Progenitor cell of endocrine pancreas (in vitro differentiated cells): Measurements from ENCODE around the gene KAZN. TPM values are rescaled to one million over a fixed set of nuclear protein-coding genes. Genes with fewer than 3 reads are reported as not detected.

Experiments
- DNase-seq: peaks from one replicate; pipeline ENCODE4 v3.0.0; 2021; ENCODE audit warnings: low spot score; ENCODE audit not compliant: unreplicated experiment
- H3K27ac Mint-ChIP-seq: 2 replicates; pipeline ENCODE4 v1.8.0; 2021; ENCODE audit warnings: mild to moderate bottlenecking, moderate library complexity, mixed read lengths
- H3K27me3 Mint-ChIP-seq: 2 replicates; pipeline ENCODE4 v1.8.0; 2021; ENCODE audit warnings: mixed read lengths
- H3K36me3 Mint-ChIP-seq: 2 replicates; pipeline ENCODE4 v1.8.0; 2022; ENCODE audit warnings: mixed read lengths; ENCODE audit not compliant: insufficient read depth
- H3K4me1 Mint-ChIP-seq: 2 replicates; pipeline ENCODE4 v1.8.0; 2021; ENCODE audit warnings: low read depth, mixed read lengths
- H3K4me3 Mint-ChIP-seq: 2 replicates; pipeline ENCODE4 v1.8.0; 2021; ENCODE audit warnings: low read depth, mild to moderate bottlenecking, moderate library complexity, mixed read lengths
- H3K9me3 Mint-ChIP-seq: 2 replicates; pipeline ENCODE4 v1.8.0; 2021; ENCODE audit warnings: low read depth, mixed read lengths
- total RNA-seq: library from RNA; stranded (reverse); gene quantifications from 2 replicates; pipeline ENCODE4 v1.2.1, GENCODE V29; 2021
- TF ChIP-seq, protein P1 (sequence below): fragments of 200-600 bp; sonication (generic); IDR thresholded peaks from one replicate; pipeline ENCODE4 v1.5.0; 2021; ENCODE audit warnings: antibody characterized with exemption, mild to moderate bottlenecking; ENCODE audit not compliant: unreplicated experiment

The KAZN gene
- total RNA-seq, 1 donor from 2014 or later: 12.9 TPM

DNA sequence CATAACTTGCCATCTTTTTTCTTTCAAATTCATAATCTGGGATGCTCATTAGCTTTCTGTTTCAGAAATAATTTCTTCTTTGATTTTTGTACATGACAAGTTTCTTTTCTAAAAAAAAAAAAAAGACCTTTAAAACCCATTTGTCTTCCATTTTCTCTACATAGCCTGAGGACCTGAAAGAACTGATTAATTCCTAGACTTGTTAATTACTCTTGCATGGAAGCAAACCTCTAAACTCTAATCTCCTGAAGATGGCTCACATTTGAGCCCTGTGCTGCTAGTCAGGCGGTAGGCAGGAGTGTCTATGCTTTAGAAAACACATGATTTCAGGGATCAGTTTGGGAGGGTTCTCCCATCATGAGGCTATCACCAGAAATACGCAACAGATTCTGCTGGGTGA lies 152.0 kb downstream of the KAZN start:
- Mint-ChIP-seq H3K9me3 (peaks cover 2% of the 10 kb centered on the region), H3K27me3 (no peaks in the 10 kb centered on the region), H3K36me3 (peaks cover 2% of the 10 kb centered on the region), H3K4me3 (no peak overlapping the region), H3K27ac (no peak overlapping the region), H3K4me1 (no peaks in the 10 kb centered on the region)
- TF ChIP-seq, protein P1, sequence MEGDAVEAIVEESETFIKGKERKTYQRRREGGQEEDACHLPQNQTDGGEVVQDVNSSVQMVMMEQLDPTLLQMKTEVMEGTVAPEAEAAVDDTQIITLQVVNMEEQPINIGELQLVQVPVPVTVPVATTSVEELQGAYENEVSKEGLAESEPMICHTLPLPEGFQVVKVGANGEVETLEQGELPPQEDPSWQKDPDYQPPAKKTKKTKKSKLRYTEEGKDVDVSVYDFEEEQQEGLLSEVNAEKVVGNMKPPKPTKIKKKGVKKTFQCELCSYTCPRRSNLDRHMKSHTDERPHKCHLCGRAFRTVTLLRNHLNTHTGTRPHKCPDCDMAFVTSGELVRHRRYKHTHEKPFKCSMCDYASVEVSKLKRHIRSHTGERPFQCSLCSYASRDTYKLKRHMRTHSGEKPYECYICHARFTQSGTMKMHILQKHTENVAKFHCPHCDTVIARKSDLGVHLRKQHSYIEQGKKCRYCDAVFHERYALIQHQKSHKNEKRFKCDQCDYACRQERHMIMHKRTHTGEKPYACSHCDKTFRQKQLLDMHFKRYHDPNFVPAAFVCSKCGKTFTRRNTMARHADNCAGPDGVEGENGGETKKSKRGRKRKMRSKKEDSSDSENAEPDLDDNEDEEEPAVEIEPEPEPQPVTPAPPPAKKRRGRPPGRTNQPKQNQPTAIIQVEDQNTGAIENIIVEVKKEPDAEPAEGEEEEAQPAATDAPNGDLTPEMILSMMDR: no peak
- no peak for DNase-seq

DNA sequence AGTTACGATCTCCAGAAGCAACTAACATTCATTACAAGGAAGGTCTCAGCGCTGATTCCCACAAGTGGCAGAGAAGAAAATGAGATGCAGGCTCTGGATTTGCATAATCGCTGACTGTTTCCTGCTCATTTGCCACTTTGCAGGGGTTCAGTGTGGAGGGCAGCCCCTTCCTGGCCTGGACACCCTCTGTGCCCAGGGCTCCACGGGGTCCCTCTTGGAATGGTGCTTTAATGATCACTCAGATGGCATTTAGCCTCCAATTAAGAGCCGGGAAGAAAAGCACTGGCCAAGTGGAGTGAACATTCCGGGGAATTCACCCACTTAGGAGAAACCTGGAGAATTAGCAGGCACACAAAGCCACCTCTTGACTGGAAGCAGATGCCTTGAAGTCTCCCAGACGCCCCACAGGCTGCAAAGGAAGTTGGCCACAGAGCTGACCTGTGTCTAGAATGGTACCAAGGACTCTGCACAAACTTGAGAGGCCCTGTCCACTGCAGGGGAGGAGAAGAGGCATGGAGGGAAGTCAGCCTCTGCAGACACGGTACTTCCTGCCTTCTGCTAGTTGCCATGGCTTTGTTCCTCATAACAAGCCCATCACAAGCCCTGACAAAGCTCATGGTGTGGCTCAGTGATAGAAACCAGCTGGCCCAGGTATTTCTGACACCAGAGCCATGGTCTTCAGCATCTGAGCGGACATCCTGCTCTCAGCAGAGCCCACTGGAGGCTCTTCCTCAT lies 157.2 kb downstream of the KAZN start:
- no peak for DNase-seq
- no peak overlapping the region for H3K27ac Mint-ChIP-seq
- peaks cover 37% of the 10 kb centered on the region for H3K4me1 Mint-ChIP-seq

DNA sequence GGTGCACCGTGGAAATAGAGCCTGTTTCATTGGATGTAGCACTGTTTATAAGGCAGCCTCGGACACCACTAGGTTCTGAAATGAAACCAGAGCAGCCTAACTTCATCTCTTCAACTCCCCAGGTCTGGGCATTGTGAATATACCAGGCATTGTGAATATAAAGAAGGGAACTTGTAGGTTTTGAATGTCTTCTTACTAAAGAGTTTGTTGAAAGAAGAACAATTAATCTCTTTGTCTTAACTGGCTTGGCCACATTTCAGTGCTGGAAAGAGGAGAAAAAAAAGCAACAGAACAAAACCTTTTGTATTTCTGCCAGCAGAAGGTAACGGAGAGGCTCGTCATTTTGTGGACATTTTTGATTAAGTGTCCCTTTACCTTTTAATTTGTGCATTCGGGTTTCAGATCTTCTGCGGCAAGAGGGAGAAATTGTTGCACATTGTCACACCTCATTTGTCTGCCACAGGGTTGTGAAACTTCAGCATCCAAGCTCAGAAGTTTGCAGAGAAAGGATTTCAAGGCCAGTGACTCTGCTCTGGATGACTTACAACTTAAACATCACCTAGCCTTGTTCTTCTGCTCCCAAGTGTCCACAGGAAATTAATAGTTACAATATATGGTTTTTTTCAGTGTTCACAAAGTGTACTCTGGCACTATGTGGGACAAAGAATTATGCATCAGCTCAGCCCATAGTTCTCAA lies 158.3 kb downstream of the KAZN start:
- Mint-ChIP-seq H3K4me3 (no peak overlapping the region), H3K4me1 (peaks cover 43% of the 10 kb centered on the region), H3K27ac (peak overlapping the region; percentile 70), H3K9me3 (peaks cover 2% of the 10 kb centered on the region), H3K27me3 (no peaks in the 10 kb centered on the region), H3K36me3 (peaks cover 1% of the 10 kb centered on the region)
- DNase-seq: no peak
- TF ChIP-seq, protein P1: no peak

More for the DNA sequence above, 157.2 kb downstream of the KAZN start:
- TF ChIP-seq, protein P1: no peak
- Mint-ChIP-seq H3K9me3 (peaks cover 2% of the 10 kb centered on the region), H3K4me3 (no peak overlapping the region), H3K36me3 (peaks cover 2% of the 10 kb centered on the region), H3K27me3 (no peaks in the 10 kb centered on the region)

DNA sequence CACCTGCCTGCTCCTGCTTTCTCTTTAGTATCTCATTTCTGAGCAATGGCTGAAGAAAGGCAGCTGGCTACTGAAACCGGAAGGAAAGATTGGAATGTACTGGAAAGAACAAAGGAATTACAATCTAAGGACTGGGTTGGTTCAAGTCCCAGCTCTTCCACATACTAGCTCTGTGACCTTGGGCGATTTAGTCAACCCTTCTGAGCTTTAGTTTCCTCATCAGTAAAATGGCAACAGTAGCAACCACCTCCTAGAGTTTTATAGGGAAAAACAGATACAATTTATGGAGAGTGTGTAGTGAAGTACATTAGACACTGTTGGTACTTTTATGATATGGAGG lies 158.8 kb downstream of the KAZN start:
- H3K36me3 Mint-ChIP-seq: no peaks in the 10 kb centered on the region
- H3K4me1 Mint-ChIP-seq: peaks cover 43% of the 10 kb centered on the region
- H3K9me3 Mint-ChIP-seq: peaks cover 2% of the 10 kb centered on the region
- TF ChIP-seq, protein P1: no peak
- no peak overlapping the region for H3K4me3 Mint-ChIP-seq
- H3K27me3 Mint-ChIP-seq: no peaks in the 10 kb centered on the region
- DNase-seq: no peak
- peak overlapping the region; percentile 70 for H3K27ac Mint-ChIP-seq

DNA sequence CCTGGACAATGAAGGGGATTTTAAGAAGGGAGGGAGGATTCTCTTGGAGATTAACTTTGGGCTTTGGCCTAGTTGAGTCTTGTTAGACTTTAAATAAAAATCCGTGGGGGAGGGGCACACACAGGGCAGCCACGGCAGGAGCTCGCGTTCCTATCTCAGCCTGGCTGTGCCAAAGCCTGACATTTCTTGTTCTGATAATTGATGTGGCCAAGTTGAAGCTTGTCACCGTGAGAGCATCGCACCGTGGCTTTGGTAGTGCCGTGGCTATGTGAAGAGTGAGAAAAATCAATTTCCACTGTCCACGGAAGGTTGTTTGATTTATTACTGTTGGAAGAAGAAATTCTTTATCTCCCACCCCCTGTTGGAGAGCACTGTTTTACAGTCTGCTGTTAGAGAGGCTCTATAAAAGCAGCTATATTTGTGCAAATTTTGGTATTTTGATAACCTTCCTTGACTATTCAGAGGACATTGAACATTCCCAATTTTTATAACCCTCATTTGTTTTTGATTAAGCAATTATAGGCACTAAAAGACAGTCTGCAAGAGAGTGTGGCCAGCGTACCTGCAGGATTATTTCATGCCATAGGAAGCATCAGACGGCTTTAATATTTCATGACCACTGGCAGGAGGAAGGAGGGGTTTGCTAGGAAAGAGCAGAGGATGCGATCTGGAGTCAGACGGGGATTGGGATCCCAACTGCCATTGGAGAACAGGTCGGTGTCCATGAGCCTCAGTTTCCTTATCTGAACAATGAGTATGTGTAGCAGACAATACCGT lies 160.7 kb downstream of the KAZN start:
- Mint-ChIP-seq H3K27ac (peak overlapping the region; percentile 7), H3K4me3 (no peak overlapping the region), H3K9me3 (no peaks in the 10 kb centered on the region), H3K27me3 (no peaks in the 10 kb centered on the region), H3K4me1 (peaks cover 43% of the 10 kb centered on the region), H3K36me3 (no peaks in the 10 kb centered on the region)
- no peak for DNase-seq
- TF ChIP-seq, protein P1: no peak
